Measurements from ENCODE around the gene ADGRF5.
"Not testable (repeated sequence)": the region's sequence is repeated elsewhere in the genome, so short reads cannot be mapped to it uniquely, and the experiment has no call there.

Gene ADGRF5

DNA sequence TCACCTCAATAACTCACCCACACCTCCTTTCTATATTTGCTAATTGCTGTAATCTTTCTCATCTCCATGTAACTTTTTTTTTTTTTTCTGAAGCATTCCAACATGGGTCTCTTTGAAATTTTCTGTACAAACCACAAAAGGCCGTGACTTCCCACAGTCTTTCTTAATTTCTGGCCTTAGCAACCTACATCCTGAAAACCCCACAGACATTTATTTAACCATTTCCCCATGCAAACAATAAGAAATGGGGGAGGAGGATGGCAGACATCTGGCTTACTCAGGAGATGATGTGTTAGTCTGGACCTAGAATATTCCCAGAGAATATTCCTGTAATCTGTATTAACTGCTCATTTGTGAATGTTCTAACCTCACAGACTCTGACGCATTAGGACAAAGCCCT is 70.9 kb downstream of the ADGRF5 start:
- Histone ChIP-seq H3K36me3 (ENCODE audit: insufficient read depth) (no peaks in the 10 kb centered on the region), H3K79me2 (ENCODE audit: insufficient read depth, low read depth) (no peaks in the 10 kb centered on the region), H4K20me1 (ENCODE audit: insufficient read depth) (no peaks in the 10 kb centered on the region), H3K27me3 (ENCODE audit: insufficient read depth, low read depth) (no peaks in the 10 kb centered on the region), H3K9ac (no peak overlapping the region), H2AFZ (ENCODE audit: low read depth) (no peak overlapping the region), H3K27ac (no peak overlapping the region), H3K4me3 (IDR thresholded peaks at IDR 0.05; ENCODE audit: insufficient read depth, low read depth, low read length) (no peak overlapping the region), H3K4me2 (no peak overlapping the region), H3K4me1 (ENCODE audit: low read depth, poor library complexity, severe bottlenecking) (no peaks in the 10 kb centered on the region)
- TF ChIP-seq, protein P1, sequence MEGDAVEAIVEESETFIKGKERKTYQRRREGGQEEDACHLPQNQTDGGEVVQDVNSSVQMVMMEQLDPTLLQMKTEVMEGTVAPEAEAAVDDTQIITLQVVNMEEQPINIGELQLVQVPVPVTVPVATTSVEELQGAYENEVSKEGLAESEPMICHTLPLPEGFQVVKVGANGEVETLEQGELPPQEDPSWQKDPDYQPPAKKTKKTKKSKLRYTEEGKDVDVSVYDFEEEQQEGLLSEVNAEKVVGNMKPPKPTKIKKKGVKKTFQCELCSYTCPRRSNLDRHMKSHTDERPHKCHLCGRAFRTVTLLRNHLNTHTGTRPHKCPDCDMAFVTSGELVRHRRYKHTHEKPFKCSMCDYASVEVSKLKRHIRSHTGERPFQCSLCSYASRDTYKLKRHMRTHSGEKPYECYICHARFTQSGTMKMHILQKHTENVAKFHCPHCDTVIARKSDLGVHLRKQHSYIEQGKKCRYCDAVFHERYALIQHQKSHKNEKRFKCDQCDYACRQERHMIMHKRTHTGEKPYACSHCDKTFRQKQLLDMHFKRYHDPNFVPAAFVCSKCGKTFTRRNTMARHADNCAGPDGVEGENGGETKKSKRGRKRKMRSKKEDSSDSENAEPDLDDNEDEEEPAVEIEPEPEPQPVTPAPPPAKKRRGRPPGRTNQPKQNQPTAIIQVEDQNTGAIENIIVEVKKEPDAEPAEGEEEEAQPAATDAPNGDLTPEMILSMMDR (conservative IDR thresholded peaks at IDR 0.05; ENCODE audit: low read depth, low read length) = no peak

DNA sequence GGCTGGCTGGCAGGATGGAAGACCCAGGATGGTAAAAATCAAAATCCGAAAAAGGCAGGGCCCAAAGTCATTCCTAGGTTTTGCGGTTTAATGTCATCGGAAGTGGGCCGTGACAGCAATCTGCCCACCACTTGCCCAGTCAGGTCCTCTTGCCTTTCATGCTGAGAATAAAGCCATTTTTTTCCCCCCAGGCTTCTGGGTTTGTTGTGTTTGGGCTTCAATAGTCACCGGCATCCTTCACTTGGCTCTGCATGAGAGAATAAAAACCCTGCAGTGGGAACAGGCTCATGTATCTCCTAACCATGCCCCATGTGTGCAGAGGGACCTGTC is 72.4 kb downstream of the ADGRF5 start:
- TF ChIP-seq, protein P1 (conservative IDR thresholded peaks at IDR 0.05; ENCODE audit: low read depth, low read length) = no peak
- Histone ChIP-seq H3K9ac (no peak overlapping the region), H3K4me3 (IDR thresholded peaks at IDR 0.05; ENCODE audit: insufficient read depth, low read depth, low read length) (no peak overlapping the region), H3K36me3 (ENCODE audit: insufficient read depth) (no peaks in the 10 kb centered on the region), H2AFZ (ENCODE audit: low read depth) (no peak overlapping the region), H3K79me2 (ENCODE audit: insufficient read depth, low read depth) (no peaks in the 10 kb centered on the region), H3K27ac (no peak overlapping the region), H3K27me3 (ENCODE audit: insufficient read depth, low read depth) (no peaks in the 10 kb centered on the region), H3K4me1 (ENCODE audit: low read depth, poor library complexity, severe bottlenecking) (no peaks in the 10 kb centered on the region), H3K4me2 (no peak overlapping the region), H4K20me1 (ENCODE audit: insufficient read depth) (no peaks in the 10 kb centered on the region)

DNA sequence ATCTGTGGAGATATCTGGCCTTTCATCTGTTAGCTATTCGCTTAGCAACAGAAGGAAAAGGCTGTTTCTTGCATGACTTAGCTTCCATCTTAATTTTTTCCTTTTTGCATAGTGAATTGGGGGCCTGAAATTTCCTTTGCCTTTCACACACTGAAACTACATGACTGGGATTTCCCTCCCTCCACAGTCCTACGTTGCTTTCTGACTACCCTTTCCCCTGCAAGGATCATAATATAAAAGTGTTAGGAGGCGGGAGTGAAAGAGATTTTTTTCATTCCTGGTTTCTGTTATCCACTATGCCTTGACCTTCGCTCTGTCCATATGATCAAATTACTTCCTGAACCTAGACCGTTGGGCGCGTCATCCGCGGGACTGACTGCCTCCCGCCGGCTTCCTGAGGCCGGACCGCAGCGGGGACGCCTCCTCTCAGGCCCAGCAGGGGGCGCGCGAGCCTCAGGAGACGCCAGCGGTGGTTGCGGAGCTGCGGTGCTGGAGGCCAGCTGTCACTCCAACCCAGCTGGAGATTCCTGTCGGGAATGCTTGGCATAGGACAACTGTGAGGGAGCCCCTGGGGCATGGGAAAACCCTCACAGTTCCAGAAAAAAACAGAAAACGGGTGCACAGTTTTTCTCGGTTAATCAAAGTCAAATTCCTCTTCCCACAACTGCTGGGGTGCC is 72.9 kb downstream of the ADGRF5 start:
- H4K20me1 ChIP-seq (ENCODE audit: insufficient read depth) = no peaks in the 10 kb centered on the region
- H3K36me3 ChIP-seq (ENCODE audit: insufficient read depth) = no peaks in the 10 kb centered on the region
- no peaks in the 10 kb centered on the region for H3K79me2 ChIP-seq (ENCODE audit: insufficient read depth, low read depth)
- H3K4me2 ChIP-seq = no peak overlapping the region
- TF ChIP-seq, protein P1 (conservative IDR thresholded peaks at IDR 0.05; ENCODE audit: low read depth, low read length) = peak; percentile 72
- H2AFZ ChIP-seq (ENCODE audit: low read depth) = peak overlapping the region; percentile 38; the same call in 1 of the 2 replicates
- H3K4me1 ChIP-seq (ENCODE audit: low read depth, poor library complexity, severe bottlenecking) = no peaks in the 10 kb centered on the region
- no peaks in the 10 kb centered on the region for H3K27me3 ChIP-seq (ENCODE audit: insufficient read depth, low read depth)
- no peak overlapping the region for H3K27ac ChIP-seq
- H3K9ac ChIP-seq = no peak overlapping the region
- H3K4me3 ChIP-seq (IDR thresholded peaks at IDR 0.05; ENCODE audit: insufficient read depth, low read depth, low read length) = no peak overlapping the region

DNA sequence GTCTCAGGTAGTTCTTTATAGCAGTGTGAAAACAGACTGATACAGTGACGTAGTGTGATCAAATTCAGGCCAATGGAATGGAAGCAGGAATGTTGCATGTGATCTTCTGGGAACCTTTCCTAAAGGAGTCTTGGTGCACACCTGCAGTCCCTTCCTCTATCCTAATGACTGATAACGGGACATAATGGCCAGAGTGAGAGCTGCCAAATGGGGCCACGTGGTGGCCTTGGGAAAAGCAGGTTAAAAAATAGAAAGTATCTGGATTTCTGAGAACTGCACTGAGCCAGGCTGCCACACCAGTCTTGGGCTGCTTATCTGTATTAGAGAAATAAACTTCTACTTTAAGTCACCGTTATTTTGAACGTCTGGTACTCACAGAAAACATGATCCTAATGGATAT is 76.6 kb downstream of the ADGRF5 start:
- H3K4me1 ChIP-seq (ENCODE audit: low read depth, poor library complexity, severe bottlenecking) = no peaks in the 10 kb centered on the region
- H3K4me3 ChIP-seq (IDR thresholded peaks at IDR 0.05; ENCODE audit: insufficient read depth, low read depth, low read length) = no peak overlapping the region
- no peak overlapping the region for H3K9ac ChIP-seq
- H3K36me3 ChIP-seq (ENCODE audit: insufficient read depth) = no peaks in the 10 kb centered on the region
- no peaks in the 10 kb centered on the region for H4K20me1 ChIP-seq (ENCODE audit: insufficient read depth)
- H2AFZ ChIP-seq (ENCODE audit: low read depth) = no peak overlapping the region
- no peaks in the 10 kb centered on the region for H3K79me2 ChIP-seq (ENCODE audit: insufficient read depth, low read depth)
- H3K27me3 ChIP-seq (ENCODE audit: insufficient read depth, low read depth) = no peaks in the 10 kb centered on the region
- no peak overlapping the region for H3K4me2 ChIP-seq
- TF ChIP-seq, protein P1 (conservative IDR thresholded peaks at IDR 0.05; ENCODE audit: low read depth, low read length) = no peak
- no peak overlapping the region for H3K27ac ChIP-seq

DNA sequence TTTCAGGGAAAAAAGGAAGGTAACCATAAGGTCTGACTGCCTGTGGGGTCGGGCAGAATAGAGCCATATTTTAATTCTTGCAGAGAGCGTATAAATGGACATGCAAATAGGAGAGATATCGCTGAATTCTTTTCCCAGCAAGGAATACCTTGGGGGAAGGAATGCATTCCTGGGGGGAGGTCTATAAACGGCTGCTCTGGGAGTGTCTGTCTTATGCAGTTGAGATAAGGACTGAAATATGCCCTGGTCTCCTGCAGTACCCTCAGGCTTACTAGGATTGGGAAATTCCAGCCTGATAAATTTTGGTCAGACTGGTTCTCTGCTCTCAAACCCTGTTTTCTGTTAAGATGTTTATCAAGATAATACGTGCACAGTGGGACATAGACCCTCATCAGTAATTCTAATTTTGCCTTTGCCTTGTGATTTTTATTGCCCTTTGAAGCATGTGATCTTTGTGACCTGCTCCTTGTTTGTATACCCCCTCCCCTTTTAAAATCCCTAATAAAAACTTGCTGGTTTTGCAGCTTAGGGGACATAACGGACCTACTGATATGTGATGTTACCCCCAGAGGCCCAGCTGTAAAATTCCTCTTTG is 79.4 kb downstream of the ADGRF5 start:
- H3K4me1 ChIP-seq (ENCODE audit: low read depth, poor library complexity, severe bottlenecking); H3K27ac ChIP-seq; H3K4me3 ChIP-seq (IDR thresholded peaks at IDR 0.05; ENCODE audit: insufficient read depth, low read depth, low read length); H4K20me1 ChIP-seq (ENCODE audit: insufficient read depth); H3K27me3 ChIP-seq (ENCODE audit: insufficient read depth, low read depth); H3K36me3 ChIP-seq (ENCODE audit: insufficient read depth); H3K9ac ChIP-seq; H2AFZ ChIP-seq (ENCODE audit: low read depth); H3K4me2 ChIP-seq; H3K79me2 ChIP-seq (ENCODE audit: insufficient read depth, low read depth): not testable (repeated sequence)
